GM12874 (cell line): ENCODE results near the gene EXD1.

Experiments used
- TF ChIP-seq, protein P1 (sequence below): IDR thresholded peaks from 2 replicates; pipeline ENCODE4 v1.5.1; 2011; ENCODE audit warnings: low read depth, mild to moderate bottlenecking, control low read depth, low read length, moderate library complexity; ENCODE audit not compliant: insufficient read depth

The EXD1 gene

DNA sequence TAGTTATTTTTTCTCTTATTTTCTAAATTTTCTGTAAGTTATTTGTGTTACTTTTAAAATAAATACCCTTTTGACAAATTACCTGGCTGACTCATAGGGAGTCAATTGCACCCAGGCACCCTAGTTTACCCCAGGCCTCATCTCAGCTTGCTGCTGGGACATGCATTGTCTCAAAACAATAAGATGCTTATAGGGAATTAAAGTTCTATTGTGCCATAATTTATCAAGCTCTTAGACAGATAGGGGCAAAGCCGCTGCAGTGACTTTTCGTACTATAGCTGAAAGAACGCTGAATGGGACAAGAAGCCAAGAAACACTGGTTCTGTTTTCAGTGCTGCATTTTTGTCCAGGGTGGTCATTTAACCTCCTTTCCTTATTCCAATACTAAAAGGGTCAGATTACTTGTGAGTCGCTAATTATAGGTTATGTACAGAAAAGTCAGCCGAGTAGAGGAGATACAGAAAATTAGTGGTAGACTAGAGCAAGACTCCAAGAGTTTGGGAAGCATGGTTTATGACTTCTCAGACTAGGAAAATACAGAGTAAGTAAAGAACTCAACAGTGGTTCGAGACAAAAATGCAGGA is 50.3 kb downstream of the EXD1 start:
- TF ChIP-seq, protein P1, sequence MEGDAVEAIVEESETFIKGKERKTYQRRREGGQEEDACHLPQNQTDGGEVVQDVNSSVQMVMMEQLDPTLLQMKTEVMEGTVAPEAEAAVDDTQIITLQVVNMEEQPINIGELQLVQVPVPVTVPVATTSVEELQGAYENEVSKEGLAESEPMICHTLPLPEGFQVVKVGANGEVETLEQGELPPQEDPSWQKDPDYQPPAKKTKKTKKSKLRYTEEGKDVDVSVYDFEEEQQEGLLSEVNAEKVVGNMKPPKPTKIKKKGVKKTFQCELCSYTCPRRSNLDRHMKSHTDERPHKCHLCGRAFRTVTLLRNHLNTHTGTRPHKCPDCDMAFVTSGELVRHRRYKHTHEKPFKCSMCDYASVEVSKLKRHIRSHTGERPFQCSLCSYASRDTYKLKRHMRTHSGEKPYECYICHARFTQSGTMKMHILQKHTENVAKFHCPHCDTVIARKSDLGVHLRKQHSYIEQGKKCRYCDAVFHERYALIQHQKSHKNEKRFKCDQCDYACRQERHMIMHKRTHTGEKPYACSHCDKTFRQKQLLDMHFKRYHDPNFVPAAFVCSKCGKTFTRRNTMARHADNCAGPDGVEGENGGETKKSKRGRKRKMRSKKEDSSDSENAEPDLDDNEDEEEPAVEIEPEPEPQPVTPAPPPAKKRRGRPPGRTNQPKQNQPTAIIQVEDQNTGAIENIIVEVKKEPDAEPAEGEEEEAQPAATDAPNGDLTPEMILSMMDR = no peak

- TF ChIP-seq, protein P1 = no peak
Measured at GRCh38 chr15:41169781-41170180, 60.8 kb downstream of the EXD1 start.

DNA sequence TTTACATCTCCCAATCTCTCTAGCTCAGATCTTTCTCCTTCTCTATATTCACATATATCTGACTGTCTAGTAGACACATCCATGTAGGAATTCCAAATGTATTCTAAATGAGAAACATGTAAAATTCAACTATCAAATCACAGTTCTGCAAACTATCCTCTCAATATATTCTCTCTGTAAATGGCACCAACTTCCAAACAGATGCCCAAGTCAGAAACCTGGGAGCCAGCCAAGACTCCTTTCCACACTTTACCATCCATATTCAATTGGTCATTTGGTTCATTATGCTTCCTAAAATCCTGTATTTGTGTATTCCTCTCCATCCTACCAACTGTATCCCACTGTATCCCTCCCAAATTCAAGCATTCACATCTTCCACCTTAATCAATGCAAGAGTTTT is 61.5 kb downstream of the EXD1 start:
- TF ChIP-seq, protein P1 = no peak

GRCh38 chr15:41161736-41162135 is 68.8 kb downstream of the EXD1 start:
- TF ChIP-seq, protein P1 = no peak

- TF ChIP-seq, protein P1 = no peak
Measured at GRCh38 chr15:41161336-41161735, 69.2 kb downstream of the EXD1 start.

- TF ChIP-seq, protein P1 = no peak
Measured at GRCh38 chr15:41160639-41161315, 69.8 kb downstream of the EXD1 start.

DNA sequence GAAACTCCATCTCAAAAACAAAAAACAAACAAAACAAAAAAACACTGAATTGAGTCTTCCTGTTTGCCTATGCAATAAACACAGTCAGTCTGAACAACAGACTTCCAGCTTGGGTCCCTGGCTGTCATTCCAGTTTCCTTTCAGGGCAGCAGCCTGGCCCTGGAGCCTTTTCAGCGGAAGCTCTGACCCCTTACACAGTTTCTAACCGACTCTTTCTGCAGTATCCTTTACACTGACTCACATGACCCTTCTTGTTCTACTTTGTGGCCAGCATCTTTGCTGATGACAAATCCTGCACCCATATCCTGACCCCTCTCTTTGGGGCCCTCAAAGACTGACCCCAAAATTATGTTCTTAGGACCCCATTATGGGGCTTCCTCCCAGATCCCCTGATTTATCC is 76.1 kb downstream of the EXD1 start:
- TF ChIP-seq, protein P1 = no peak
